Measurements from ENCODE around the gene SKIDA1. TPM values are rescaled to one million over a fixed set of nuclear protein-coding genes. Genes with fewer than 3 reads are reported as not detected.

SKIDA1 gene
- total RNA-seq, 1 experiment from 2014 or later = 9.4 TPM

DNA sequence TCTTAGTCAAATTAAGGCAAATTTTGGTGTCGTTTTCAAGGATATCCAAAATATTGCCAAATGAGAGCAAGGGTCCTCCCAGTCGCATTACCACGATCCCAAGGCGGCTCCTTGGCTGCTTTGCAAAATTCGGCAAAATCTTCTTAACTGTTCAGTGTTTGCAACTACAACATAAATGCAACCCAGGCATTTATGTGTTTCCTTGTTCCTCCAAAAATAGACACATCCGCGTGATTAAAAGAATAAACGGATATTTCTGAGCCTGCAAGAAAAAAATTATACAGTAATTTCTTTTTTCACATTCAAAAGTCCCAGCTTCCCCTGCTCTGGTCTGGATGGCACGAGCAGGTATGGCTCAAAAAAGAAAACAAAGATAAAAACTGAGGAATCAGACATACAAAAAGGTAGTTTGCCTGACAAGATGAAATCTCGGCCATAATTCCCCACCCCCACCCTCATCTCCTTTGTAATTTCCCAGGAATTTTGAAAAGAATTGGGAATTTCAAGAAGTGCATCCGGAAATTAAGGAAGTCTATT lies 6.0 kb downstream of the SKIDA1 start:
- TF ChIP-seq HMGA2 (CRISPR knock-in tag; IDR thresholded peaks at IDR 0.05) (no peak), MXD4 (CRISPR knock-in tag; IDR thresholded peaks at IDR 0.05; ENCODE audit: borderline replicate concordance) (no peak), CBFB (CRISPR knock-in tag; IDR thresholded peaks at IDR 0.05; ENCODE audit: low read depth) (no peak), RORB (CRISPR knock-in tag; IDR thresholded peaks at IDR 0.05) (no peak), SMAD4 (CRISPR knock-in tag; IDR thresholded peaks at IDR 0.05) (no peak), ELF4 (CRISPR knock-in tag; IDR thresholded peaks at IDR 0.05; ENCODE audit: low read depth) (no peak), NFATC4 (CRISPR knock-in tag; IDR thresholded peaks at IDR 0.05) (no peak), ZNF671 (CRISPR knock-in tag; IDR thresholded peaks at IDR 0.05) (no peak)
- TF ChIP-seq, protein P1, sequence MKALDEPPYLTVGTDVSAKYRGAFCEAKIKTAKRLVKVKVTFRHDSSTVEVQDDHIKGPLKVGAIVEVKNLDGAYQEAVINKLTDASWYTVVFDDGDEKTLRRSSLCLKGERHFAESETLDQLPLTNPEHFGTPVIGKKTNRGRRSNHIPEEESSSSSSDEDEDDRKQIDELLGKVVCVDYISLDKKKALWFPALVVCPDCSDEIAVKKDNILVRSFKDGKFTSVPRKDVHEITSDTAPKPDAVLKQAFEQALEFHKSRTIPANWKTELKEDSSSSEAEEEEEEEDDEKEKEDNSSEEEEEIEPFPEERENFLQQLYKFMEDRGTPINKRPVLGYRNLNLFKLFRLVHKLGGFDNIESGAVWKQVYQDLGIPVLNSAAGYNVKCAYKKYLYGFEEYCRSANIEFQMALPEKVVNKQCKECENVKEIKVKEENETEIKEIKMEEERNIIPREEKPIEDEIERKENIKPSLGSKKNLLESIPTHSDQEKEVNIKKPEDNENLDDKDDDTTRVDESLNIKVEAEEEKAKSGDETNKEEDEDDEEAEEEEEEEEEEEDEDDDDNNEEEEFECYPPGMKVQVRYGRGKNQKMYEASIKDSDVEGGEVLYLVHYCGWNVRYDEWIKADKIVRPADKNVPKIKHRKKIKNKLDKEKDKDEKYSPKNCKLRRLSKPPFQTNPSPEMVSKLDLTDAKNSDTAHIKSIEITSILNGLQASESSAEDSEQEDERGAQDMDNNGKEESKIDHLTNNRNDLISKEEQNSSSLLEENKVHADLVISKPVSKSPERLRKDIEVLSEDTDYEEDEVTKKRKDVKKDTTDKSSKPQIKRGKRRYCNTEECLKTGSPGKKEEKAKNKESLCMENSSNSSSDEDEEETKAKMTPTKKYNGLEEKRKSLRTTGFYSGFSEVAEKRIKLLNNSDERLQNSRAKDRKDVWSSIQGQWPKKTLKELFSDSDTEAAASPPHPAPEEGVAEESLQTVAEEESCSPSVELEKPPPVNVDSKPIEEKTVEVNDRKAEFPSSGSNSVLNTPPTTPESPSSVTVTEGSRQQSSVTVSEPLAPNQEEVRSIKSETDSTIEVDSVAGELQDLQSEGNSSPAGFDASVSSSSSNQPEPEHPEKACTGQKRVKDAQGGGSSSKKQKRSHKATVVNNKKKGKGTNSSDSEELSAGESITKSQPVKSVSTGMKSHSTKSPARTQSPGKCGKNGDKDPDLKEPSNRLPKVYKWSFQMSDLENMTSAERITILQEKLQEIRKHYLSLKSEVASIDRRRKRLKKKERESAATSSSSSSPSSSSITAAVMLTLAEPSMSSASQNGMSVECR (CRISPR knock-in tag; IDR thresholded peaks at IDR 0.05; ENCODE audit: borderline replicate concordance) = no peak
- TF ChIP-seq, protein P2, sequence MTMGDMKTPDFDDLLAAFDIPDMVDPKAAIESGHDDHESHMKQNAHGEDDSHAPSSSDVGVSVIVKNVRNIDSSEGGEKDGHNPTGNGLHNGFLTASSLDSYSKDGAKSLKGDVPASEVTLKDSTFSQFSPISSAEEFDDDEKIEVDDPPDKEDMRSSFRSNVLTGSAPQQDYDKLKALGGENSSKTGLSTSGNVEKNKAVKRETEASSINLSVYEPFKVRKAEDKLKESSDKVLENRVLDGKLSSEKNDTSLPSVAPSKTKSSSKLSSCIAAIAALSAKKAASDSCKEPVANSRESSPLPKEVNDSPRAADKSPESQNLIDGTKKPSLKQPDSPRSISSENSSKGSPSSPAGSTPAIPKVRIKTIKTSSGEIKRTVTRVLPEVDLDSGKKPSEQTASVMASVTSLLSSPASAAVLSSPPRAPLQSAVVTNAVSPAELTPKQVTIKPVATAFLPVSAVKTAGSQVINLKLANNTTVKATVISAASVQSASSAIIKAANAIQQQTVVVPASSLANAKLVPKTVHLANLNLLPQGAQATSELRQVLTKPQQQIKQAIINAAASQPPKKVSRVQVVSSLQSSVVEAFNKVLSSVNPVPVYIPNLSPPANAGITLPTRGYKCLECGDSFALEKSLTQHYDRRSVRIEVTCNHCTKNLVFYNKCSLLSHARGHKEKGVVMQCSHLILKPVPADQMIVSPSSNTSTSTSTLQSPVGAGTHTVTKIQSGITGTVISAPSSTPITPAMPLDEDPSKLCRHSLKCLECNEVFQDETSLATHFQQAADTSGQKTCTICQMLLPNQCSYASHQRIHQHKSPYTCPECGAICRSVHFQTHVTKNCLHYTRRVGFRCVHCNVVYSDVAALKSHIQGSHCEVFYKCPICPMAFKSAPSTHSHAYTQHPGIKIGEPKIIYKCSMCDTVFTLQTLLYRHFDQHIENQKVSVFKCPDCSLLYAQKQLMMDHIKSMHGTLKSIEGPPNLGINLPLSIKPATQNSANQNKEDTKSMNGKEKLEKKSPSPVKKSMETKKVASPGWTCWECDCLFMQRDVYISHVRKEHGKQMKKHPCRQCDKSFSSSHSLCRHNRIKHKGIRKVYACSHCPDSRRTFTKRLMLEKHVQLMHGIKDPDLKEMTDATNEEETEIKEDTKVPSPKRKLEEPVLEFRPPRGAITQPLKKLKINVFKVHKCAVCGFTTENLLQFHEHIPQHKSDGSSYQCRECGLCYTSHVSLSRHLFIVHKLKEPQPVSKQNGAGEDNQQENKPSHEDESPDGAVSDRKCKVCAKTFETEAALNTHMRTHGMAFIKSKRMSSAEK (CRISPR knock-in tag; IDR thresholded peaks at IDR 0.05; ENCODE audit: borderline replicate concordance) = no peak
- CTCF ChIA-PET = interaction anchor here (1.3 to 1.7 kb wide), 3 partner anchors 12 to 241 kb away, joined by 8 to 15 read pairs (median 9); no protein-coding TSS in a partner anchor
- POLR2A ChIA-PET = interaction anchor here (0.6 to 3.0 kb wide), 8 partner anchors 10 to 358 kb away, joined by 3 to 20 read pairs (median 4); no protein-coding TSS in a partner anchor

DNA sequence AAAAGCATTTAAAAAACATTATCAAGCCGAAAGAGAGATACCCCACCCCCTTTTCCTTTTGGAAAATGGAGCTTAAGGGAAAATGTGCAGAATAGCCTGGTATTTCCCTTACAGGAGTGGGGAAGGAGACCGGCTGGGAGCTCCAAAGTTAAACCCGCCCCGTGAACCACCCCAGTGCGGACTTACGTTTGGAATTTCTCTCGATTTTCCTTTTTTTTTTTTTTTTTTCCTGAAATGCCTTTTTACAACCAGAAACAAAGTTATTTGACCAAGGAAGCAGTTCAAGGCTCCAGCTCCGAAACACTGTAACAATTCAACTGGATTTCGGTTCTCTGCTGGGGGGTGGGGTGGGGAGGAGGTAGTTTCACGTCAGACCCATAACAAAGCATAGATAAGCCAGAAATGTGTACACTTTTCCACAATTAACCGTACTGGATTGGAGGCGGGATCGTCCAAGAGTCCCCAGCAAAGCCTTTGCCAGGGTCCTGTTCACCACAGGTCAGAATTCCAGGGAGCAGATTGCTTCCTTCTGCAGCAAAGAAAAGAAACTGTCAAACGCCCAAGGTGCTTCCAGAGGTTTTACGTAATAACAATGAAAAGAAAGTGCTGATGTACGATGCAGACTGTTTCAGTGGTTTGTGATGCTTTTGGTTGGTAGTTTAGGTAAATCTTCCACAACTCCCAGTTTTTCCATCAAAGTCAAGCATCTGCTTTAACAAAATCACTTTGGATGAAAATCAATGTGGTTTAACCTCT lies 6.7 kb downstream of the SKIDA1 start:
- CTCF ChIA-PET = interaction anchor here (0.6 to 1.7 kb wide), 10 partner anchors 8 to 240 kb away, joined by 3 to 15 read pairs (median 6); no protein-coding TSS in a partner anchor
- H3K4me3 Mint-ChIP-seq = peak overlapping the region; percentile 88
- no peak for ATAC-seq
- TF ChIP-seq ZMAT4 (CRISPR knock-in tag; IDR thresholded peaks at IDR 0.05) (no peak), FOXP1 (CRISPR knock-in tag; IDR thresholded peaks at IDR 0.05; ENCODE audit: borderline replicate concordance) (no peak), SOX15 (CRISPR knock-in tag; IDR thresholded peaks at IDR 0.05) (no peak), ZNF263 (CRISPR knock-in tag; IDR thresholded peaks at IDR 0.05; ENCODE audit: low read depth) (no peak), KAT7 (CRISPR knock-in tag; IDR thresholded peaks at IDR 0.05; ENCODE audit: borderline replicate concordance) (no peak), JUN (CRISPR knock-in tag; IDR thresholded peaks at IDR 0.05) (no peak)
- TF ChIP-seq, protein P3, sequence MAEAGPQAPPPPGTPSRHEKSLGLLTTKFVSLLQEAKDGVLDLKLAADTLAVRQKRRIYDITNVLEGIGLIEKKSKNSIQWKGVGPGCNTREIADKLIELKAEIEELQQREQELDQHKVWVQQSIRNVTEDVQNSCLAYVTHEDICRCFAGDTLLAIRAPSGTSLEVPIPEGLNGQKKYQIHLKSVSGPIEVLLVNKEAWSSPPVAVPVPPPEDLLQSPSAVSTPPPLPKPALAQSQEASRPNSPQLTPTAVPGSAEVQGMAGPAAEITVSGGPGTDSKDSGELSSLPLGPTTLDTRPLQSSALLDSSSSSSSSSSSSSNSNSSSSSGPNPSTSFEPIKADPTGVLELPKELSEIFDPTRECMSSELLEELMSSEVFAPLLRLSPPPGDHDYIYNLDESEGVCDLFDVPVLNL (CRISPR knock-in tag; IDR thresholded peaks at IDR 0.05; ENCODE audit: borderline replicate concordance, low read depth) = no peak
- TF ChIP-seq, protein P4, sequence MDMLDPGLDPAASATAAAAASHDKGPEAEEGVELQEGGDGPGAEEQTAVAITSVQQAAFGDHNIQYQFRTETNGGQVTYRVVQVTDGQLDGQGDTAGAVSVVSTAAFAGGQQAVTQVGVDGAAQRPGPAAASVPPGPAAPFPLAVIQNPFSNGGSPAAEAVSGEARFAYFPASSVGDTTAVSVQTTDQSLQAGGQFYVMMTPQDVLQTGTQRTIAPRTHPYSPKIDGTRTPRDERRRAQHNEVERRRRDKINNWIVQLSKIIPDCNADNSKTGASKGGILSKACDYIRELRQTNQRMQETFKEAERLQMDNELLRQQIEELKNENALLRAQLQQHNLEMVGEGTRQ (CRISPR knock-in tag; IDR thresholded peaks at IDR 0.05) = no peak

More for the DNA sequence above, 6.0 kb downstream of the SKIDA1 start:
- Mint-ChIP-seq H3K27me3 (ENCODE audit: low read depth) (peaks cover 30% of the 10 kb centered on the region), H3K27ac (peak overlapping the region; percentile 92), H3K4me1 (peaks cover 77% of the 10 kb centered on the region), H3K36me3 (no peaks in the 10 kb centered on the region), H3K4me3 (peak overlapping the region; percentile 88), H3K9me3 (no peaks in the 10 kb centered on the region)
- DNase-seq (ENCODE audit: low spot score) = no peak
- ATAC-seq = no peak

More for the DNA sequence above, 6.7 kb downstream of the SKIDA1 start:
- Mint-ChIP-seq H3K9me3 (no peaks in the 10 kb centered on the region), H3K27ac (peak overlapping the region; percentile 92), H3K4me1 (peaks cover 76% of the 10 kb centered on the region), H3K27me3 (ENCODE audit: low read depth) (peaks cover 32% of the 10 kb centered on the region), H3K36me3 (no peaks in the 10 kb centered on the region)
- DNase-seq (ENCODE audit: low spot score) = no peak
- POLR2A ChIA-PET = interaction anchor here (0.5 to 1.5 kb wide), 18 partner anchors 8 to 429 kb away, joined by 3 to 47 read pairs (median 4); no protein-coding TSS in a partner anchor
